HepG2 (cell line): Measurements from ENCODE around the gene RBBP8NL. TPM values are rescaled to one million over a fixed set of nuclear protein-coding genes. Genes with fewer than 3 reads are reported as not detected.
A peak's percentile ranks its signal among the peaks of the same experiment; 100 is the strongest.

Experiments used
- ADNP ChIP-seq: sonication (generic); formaldehyde crosslinking; IDR thresholded peaks from 2 replicates; pipeline ENCODE4 v1.4.0; 2020; ENCODE audit warnings: missing genetic modification reagents
- CBFB ChIP-seq: sonication (generic); formaldehyde crosslinking; IDR thresholded peaks from 2 replicates; pipeline ENCODE4 v1.4.0; 2020; ENCODE audit warnings: missing genetic modification reagents
- CREB1 ChIP-seq, 2 experiments: fragments of 450-650 bp in 1 of 2; IDR thresholded peaks; 2 replicates each; pipeline ENCODE4 v1.6.1; 2016 to 2017; ENCODE audit warnings: control low read depth in 1 of 2, mild to moderate bottlenecking in 1 of 2, missing compliant biosample characterization in 1 of 2, missing genetic modification characterization in 1 of 2
- GABPB1 ChIP-seq: IDR thresholded peaks from 2 replicates; pipeline ENCODE4 v1.6.1; 2016; ENCODE audit warnings: mild to moderate bottlenecking, missing genetic modification reagents, moderate library complexity, missing compliant biosample characterization
- GTF2F1 ChIP-seq: fragments of 150-350 bp; IDR thresholded peaks from 2 replicates; pipeline ENCODE4 v1.6.1; 2014; ENCODE audit warnings: low read length
- KAT7 ChIP-seq: IDR thresholded peaks from 2 replicates; pipeline ENCODE4 v1.6.1; 2018; ENCODE audit warnings: borderline replicate concordance, missing compliant biosample characterization
- MXD4 ChIP-seq: IDR thresholded peaks from 2 replicates; pipeline ENCODE4 v1.6.1; 2016; ENCODE audit warnings: mild to moderate bottlenecking, missing biosample characterization, missing genetic modification reagents
- NFE2 ChIP-seq: sonication (generic); formaldehyde crosslinking; IDR thresholded peaks from 2 replicates; pipeline ENCODE4 v1.4.0; 2020; ENCODE audit warnings: missing genetic modification reagents
- NFKBIZ ChIP-seq: IDR thresholded peaks from 2 replicates; pipeline ENCODE4 v1.6.1; 2018; ENCODE audit warnings: missing genetic modification reagents, missing compliant biosample characterization
- SMARCC2 ChIP-seq: fragments of 450-650 bp; IDR thresholded peaks from 2 replicates; pipeline ENCODE4 v1.6.1; 2017; ENCODE audit warnings: antibody characterized with exemption, mild to moderate bottlenecking
- TARDBP ChIP-seq: sonication (generic); formaldehyde crosslinking; IDR thresholded peaks from 2 replicates; pipeline ENCODE4 v1.8.0; 2022; ENCODE audit warnings: mild to moderate bottlenecking, missing genetic modification reagents
- ZBTB3 ChIP-seq: sonication (generic); formaldehyde crosslinking; IDR thresholded peaks from 2 replicates; pipeline ENCODE4 v1.4.0; 2020; ENCODE audit warnings: low read depth, mild to moderate bottlenecking, moderate library complexity, missing genetic modification reagents, borderline replicate concordance
- ZFP36L1 ChIP-seq: sonication (generic); formaldehyde crosslinking; IDR thresholded peaks from 2 replicates; pipeline ENCODE4 v1.8.0; 2022; ENCODE audit warnings: mild to moderate bottlenecking, missing genetic modification reagents, moderate library complexity
- ZMYM3 ChIP-seq: sonication (generic); formaldehyde crosslinking; IDR thresholded peaks from 2 replicates; pipeline ENCODE4 v1.5.1; 2020; ENCODE audit warnings: mild to moderate bottlenecking, missing genetic modification reagents
- ZNF10 ChIP-seq: sonication (generic); formaldehyde crosslinking; IDR thresholded peaks from 2 replicates; pipeline ENCODE4 v1.4.0; 2020; ENCODE audit warnings: mild to moderate bottlenecking, low read depth, missing genetic modification reagents, borderline replicate concordance
- ZNF292 ChIP-seq: sonication (generic); formaldehyde crosslinking; IDR thresholded peaks from 2 replicates; pipeline ENCODE4 v1.8.1; 2022; ENCODE audit warnings: mild to moderate bottlenecking, low read depth, missing genetic modification reagents, borderline replicate concordance
- ZNF556 ChIP-seq: sonication (generic); formaldehyde crosslinking; IDR thresholded peaks from 2 replicates; pipeline ENCODE4 v1.4.0; 2020; ENCODE audit warnings: mild to moderate bottlenecking, missing genetic modification reagents, borderline replicate concordance
- ZNF776 ChIP-seq: sonication (generic); formaldehyde crosslinking; IDR thresholded peaks from 2 replicates; pipeline ENCODE4 v1.4.0; 2020; ENCODE audit warnings: mild to moderate bottlenecking, missing genetic modification reagents
- ZSCAN25 ChIP-seq: sonication (generic); formaldehyde crosslinking; IDR thresholded peaks from 2 replicates; pipeline ENCODE4 v1.8.0; 2022; ENCODE audit warnings: mild to moderate bottlenecking, missing genetic modification reagents
- polyA plus RNA-seq, 8 experiments: library from polyadenylated mRNA; depleted of rRNA in 3 of 8; stranded (reverse) in 7 of 8; unstranded in 1 of 8; fragments of >200 nt; fragmentation: Illumina TruSeq in 4 of 8; extraction: Trizol in 4 of 8; gene quantifications; 2 replicates each; pipeline versions ENCODE4 v1.2.1 to v1.2.3, GENCODE V29; 2011 to 2016; ENCODE audit warnings: low read depth in 4 of 8, missing spikeins in 1 of 8, mixed read lengths in 1 of 8; ENCODE audit not compliant: insufficient read depth in 1 of 8
- total RNA-seq, 5 experiments: library from RNA; depleted of rRNA; stranded (reverse); fragments of >200 nt; fragmentation: Illumina TruSeq; extraction: Trizol; gene quantifications; 2 replicates each; pipeline ENCODE4 v1.2.3, GENCODE V29; 2016; ENCODE audit warnings: low read depth in 1 of 5
- TF ChIP-seq, protein P1 (sequence below): sonication (generic); formaldehyde crosslinking; conservative IDR thresholded peaks from 2 replicates; pipeline ENCODE4 v1.8.0; 2022; ENCODE audit warnings: missing genetic modification reagents
- TF ChIP-seq, protein P2 (sequence below): sonication (generic); formaldehyde crosslinking; conservative IDR thresholded peaks from 2 replicates; pipeline ENCODE4 v1.4.0; 2020; ENCODE audit warnings: missing genetic modification reagents
- TF ChIP-seq, protein P3 (sequence below): sonication (generic); formaldehyde crosslinking; IDR thresholded peaks from 2 replicates; pipeline ENCODE4 v1.4.0; 2020; ENCODE audit warnings: mild to moderate bottlenecking, missing genetic modification reagents
- TF ChIP-seq, protein P4 (sequence below): IDR thresholded peaks from 2 replicates; pipeline ENCODE4 v1.6.1; 2018; ENCODE audit warnings: missing genetic modification reagents
- TF ChIP-seq, protein P5 (sequence below): sonication (generic); formaldehyde crosslinking; IDR thresholded peaks from 2 replicates; pipeline ENCODE4 v1.4.0; 2020; ENCODE audit warnings: mild to moderate bottlenecking, missing genetic modification reagents

The RBBP8NL gene
- total and polyA plus RNA-seq, 2 of the 13 experiments (the other 11 are each of a cell fraction or from before 2014, with no cell fraction given) = 0.69 to 0.86 TPM

DNA sequence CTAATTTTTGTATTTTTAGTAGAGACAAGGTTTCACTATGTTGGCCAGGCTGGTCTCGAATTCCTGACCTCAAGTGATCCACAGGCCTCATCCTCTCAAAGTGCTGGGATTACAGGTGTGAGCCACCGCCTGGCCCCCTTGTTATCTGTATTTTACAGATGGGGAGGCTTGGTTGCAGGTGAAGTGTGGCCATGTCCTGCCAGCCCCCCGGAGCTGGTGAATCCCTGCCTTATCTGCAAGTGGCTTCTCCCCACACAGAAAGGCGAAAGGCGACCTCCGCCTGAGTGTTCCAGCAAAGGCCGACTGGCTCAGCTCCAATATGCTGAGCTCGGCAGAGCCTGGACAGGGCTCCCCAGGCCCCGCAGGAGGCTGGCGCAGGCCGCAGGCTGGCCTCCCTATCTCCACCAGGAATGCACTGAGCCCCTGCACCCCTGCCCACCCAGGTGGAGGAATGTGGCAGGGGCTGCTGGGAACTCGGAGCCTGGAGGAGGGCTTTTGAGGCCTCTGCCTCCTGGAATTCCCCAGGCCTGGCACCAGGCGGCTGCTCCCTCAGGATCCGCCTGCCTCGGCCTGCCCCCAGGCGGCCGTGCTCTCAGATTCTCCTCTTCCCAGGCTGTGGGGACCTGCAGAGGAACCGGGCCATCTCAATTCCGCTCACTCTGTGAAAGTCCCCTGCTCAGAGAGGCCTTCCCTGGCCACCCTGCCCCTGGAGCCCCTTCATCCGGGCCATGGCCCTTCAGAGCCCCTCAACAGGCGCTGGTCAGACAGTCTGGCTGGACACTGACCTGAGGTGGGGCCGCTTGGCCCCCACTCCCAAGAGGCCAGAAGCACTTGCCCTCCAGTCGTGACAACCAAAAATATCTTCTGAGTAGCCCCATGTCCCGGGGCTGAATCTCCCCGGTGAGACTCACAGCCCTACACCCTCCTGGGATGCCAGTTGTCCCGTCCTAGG lies 51.0 kb downstream of the RBBP8NL start (continued):
- TF ChIP-seq, protein P1, sequence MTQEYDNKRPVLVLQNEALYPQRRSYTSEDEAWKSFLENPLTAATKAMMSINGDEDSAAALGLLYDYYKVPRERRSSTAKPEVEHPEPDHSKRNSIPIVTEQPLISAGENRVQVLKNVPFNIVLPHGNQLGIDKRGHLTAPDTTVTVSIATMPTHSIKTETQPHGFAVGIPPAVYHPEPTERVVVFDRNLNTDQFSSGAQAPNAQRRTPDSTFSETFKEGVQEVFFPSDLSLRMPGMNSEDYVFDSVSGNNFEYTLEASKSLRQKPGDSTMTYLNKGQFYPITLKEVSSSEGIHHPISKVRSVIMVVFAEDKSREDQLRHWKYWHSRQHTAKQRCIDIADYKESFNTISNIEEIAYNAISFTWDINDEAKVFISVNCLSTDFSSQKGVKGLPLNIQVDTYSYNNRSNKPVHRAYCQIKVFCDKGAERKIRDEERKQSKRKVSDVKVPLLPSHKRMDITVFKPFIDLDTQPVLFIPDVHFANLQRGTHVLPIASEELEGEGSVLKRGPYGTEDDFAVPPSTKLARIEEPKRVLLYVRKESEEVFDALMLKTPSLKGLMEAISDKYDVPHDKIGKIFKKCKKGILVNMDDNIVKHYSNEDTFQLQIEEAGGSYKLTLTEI = no peak
- no peak for TF ChIP-seq CREB1 (IDR thresholded peaks at IDR 0.05)
- no peak for TF ChIP-seq CREB1 (CRISPR knock-in tag; IDR thresholded peaks at IDR 0.05)
- peak; percentile 99 for TF ChIP-seq ZSCAN25 (CRISPR knock-in tag)
- peak; percentile 67 for TF ChIP-seq ZNF556 (CRISPR knock-in tag)
- TF ChIP-seq, protein P2, sequence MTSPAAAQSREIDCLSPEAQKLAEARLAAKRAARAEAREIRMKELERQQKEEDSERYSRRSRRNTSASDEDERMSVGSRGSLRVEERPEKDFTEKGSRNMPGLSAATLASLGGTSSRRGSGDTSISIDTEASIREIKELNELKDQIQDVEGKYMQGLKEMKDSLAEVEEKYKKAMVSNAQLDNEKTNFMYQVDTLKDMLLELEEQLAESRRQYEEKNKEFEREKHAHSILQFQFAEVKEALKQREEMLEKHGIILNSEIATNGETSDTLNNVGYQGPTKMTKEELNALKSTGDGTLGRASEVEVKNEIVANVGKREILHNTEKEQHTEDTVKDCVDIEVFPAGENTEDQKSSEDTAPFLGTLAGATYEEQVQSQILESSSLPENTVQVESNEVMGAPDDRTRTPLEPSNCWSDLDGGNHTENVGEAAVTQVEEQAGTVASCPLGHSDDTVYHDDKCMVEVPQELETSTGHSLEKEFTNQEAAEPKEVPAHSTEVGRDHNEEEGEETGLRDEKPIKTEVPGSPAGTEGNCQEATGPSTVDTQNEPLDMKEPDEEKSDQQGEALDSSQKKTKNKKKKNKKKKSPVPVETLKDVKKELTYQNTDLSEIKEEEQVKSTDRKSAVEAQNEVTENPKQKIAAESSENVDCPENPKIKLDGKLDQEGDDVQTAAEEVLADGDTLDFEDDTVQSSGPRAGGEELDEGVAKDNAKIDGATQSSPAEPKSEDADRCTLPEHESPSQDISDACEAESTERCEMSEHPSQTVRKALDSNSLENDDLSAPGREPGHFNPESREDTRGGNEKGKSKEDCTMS (CRISPR knock-in tag) = no peak
- peak; percentile 70 for TF ChIP-seq KAT7 (CRISPR knock-in tag)
- TF ChIP-seq TARDBP (CRISPR knock-in tag) = peak; percentile 96
- TF ChIP-seq ZMYM3 (CRISPR knock-in tag) = peak; percentile 67
- peak; percentile 70; the same call in 1 of the 2 replicates for TF ChIP-seq ZFP36L1 (CRISPR knock-in tag)
- TF ChIP-seq CBFB = peak; percentile 87
- TF ChIP-seq, protein P3, sequence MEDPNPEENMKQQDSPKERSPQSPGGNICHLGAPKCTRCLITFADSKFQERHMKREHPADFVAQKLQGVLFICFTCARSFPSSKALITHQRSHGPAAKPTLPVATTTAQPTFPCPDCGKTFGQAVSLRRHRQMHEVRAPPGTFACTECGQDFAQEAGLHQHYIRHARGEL (CRISPR knock-in tag) = peak; percentile 95; the same call in 1 of the 2 replicates
- no peak; the same call in 1 of the 2 replicates for TF ChIP-seq ZBTB3
- TF ChIP-seq, protein P4, sequence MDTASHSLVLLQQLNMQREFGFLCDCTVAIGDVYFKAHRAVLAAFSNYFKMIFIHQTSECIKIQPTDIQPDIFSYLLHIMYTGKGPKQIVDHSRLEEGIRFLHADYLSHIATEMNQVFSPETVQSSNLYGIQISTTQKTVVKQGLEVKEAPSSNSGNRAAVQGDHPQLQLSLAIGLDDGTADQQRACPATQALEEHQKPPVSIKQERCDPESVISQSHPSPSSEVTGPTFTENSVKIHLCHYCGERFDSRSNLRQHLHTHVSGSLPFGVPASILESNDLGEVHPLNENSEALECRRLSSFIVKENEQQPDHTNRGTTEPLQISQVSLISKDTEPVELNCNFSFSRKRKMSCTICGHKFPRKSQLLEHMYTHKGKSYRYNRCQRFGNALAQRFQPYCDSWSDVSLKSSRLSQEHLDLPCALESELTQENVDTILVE = peak; percentile 48; the same call in 1 of the 2 replicates
- no peak for TF ChIP-seq GTF2F1
- peak; percentile 88 for TF ChIP-seq MXD4 (CRISPR knock-in tag)
- no peak for TF ChIP-seq ZNF10
- no peak for TF ChIP-seq NFKBIZ (CRISPR knock-in tag)
- no peak for TF ChIP-seq SMARCC2
- TF ChIP-seq, protein P5, sequence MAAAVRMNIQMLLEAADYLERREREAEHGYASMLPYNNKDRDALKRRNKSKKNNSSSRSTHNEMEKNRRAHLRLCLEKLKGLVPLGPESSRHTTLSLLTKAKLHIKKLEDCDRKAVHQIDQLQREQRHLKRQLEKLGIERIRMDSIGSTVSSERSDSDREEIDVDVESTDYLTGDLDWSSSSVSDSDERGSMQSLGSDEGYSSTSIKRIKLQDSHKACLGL (CRISPR knock-in tag) = no peak; the same call in 1 of the 2 replicates
- 0 out of 2 replicates have a peak, but pooled peaks have one; percentile 85 for TF ChIP-seq ZNF292
- peak; percentile 72 for TF ChIP-seq GABPB1 (CRISPR knock-in tag)
- no peak for TF ChIP-seq NFE2
- peak; percentile 69 for TF ChIP-seq ZNF776
- TF ChIP-seq ADNP (CRISPR knock-in tag) = 0 out of 2 replicates have a peak, but pooled peaks have one; percentile 36
